Neural cell (in vitro differentiated cells): Measurements from ENCODE around the gene ARHGEF10L. TPM values are rescaled to one million over a fixed set of nuclear protein-coding genes. Genes with fewer than 3 reads are reported as not detected.

Source experiments
- H2AFZ ChIP-seq: fragments of 200-600, 300-800 bp; sonication (generic), shearing (Covaris generic); 2 replicates; pipeline ENCODE4 v1.6.0; 2014; ENCODE audit warnings: low read depth, mild to moderate bottlenecking, antibody characterized with exemption, low read length, moderate library complexity
- H3F3A ChIP-seq: fragments of 200-600 bp; shearing (Covaris generic); 2 replicates; pipeline ENCODE4 v1.6.1; 2016; ENCODE audit warnings: mild to moderate bottlenecking, moderate library complexity, mixed read lengths, antibody characterized with exemption, low read length; ENCODE audit not compliant: insufficient read depth, poor library complexity, severe bottlenecking
- H3K27ac ChIP-seq: fragments of 200-600, 300-800 bp; sonication (generic), shearing (Covaris generic); 2 replicates; pipeline ENCODE4 v1.5.1; 2014; ENCODE audit warnings: mild to moderate bottlenecking, low read length, moderate library complexity
- H3K27me3 ChIP-seq: fragments of 300-800, 200-600 bp; sonication (generic), shearing (Covaris generic); 2 replicates; pipeline ENCODE4 v1.6.0; 2014; ENCODE audit warnings: mild to moderate bottlenecking, low read depth, low read length, moderate library complexity; ENCODE audit not compliant: insufficient read depth
- H3K36me3 ChIP-seq: fragments of 300-800, 200-600 bp; sonication (generic), shearing (Covaris generic); 2 replicates; pipeline ENCODE4 v1.5.1; 2014; ENCODE audit warnings: mild to moderate bottlenecking, antibody characterized with exemption, low read length, moderate library complexity; ENCODE audit not compliant: insufficient read depth
- H3K4me2 ChIP-seq: fragments of 300-800, 200-600 bp; sonication (generic), shearing (Covaris generic); 2 replicates; pipeline ENCODE4 v1.6.0; 2014; ENCODE audit warnings: mild to moderate bottlenecking, low read length
- H3K4me3 ChIP-seq: fragments of 300-800, 200-600 bp; sonication (generic), shearing (Covaris generic); 2 replicates; pipeline ENCODE4 v1.5.1; 2014; ENCODE audit warnings: mild to moderate bottlenecking, low read length, moderate library complexity
- H3K79me2 ChIP-seq: fragments of 200-600 bp; shearing (Covaris generic); replicated peaks from 2 replicates; pipeline ENCODE4 v1.6.0; 2014; ENCODE audit warnings: mild to moderate bottlenecking, low read length, moderate library complexity; ENCODE audit not compliant: insufficient read depth
- H3K9ac ChIP-seq: fragments of 300-800, 200-600 bp; sonication (generic), shearing (Covaris generic); 2 replicates; pipeline ENCODE4 v1.6.1; 2016; ENCODE audit warnings: mild to moderate bottlenecking, low read length, mixed read lengths
- H3K9me2 ChIP-seq: fragments of 200-600 bp; shearing (Covaris generic); 2 replicates; pipeline ENCODE4 v1.6.1; 2016; ENCODE audit warnings: mild to moderate bottlenecking, low read length, mixed read lengths; ENCODE audit not compliant: insufficient read depth
- H3K9me3 ChIP-seq: fragments of 200-600, 300-800 bp; sonication (generic), shearing (Covaris generic); 2 replicates; pipeline ENCODE4 v1.6.1; 2016; ENCODE audit warnings: mild to moderate bottlenecking, mixed run types, low read length, moderate library complexity, mixed read lengths
- H4K20me1 ChIP-seq: fragments of 200-600 bp; shearing (Covaris generic); 2 replicates; pipeline ENCODE4 v1.6.1; 2016; ENCODE audit warnings: mild to moderate bottlenecking, mixed run types; ENCODE audit not compliant: insufficient read depth
- EP300 ChIP-seq: fragments of 450-650 bp; conservative IDR thresholded peaks from 2 replicates; pipeline ENCODE4 v1.6.1; 2014; ENCODE audit warnings: antibody characterized with exemption, mild to moderate bottlenecking, moderate library complexity; ENCODE audit not compliant: poor library complexity, severe bottlenecking
- EZH2 ChIP-seq: fragments of 200-600, 300-800 bp; shearing (Covaris generic), sonication (generic); IDR thresholded peaks from 2 replicates; pipeline ENCODE4 v1.6.1; 2014; ENCODE audit warnings: antibody characterized with exemption, low read length, borderline replicate concordance, mild to moderate bottlenecking; ENCODE audit not compliant: insufficient read depth, poor library complexity, severe bottlenecking
- MXI1 ChIP-seq: fragments of 450-650 bp; conservative IDR thresholded peaks from 2 replicates; pipeline ENCODE4 v1.6.1; 2014; ENCODE audit warnings: antibody characterized with exemption, mild to moderate bottlenecking; ENCODE audit not compliant: poor library complexity, severe bottlenecking
- POLR2AphosphoS5 ChIP-seq: IDR thresholded peaks from 2 replicates; pipeline ENCODE4 v1.6.1; 2012
- RAD21 ChIP-seq: fragments of 450-650 bp; conservative IDR thresholded peaks from 2 replicates; pipeline ENCODE4 v1.6.1; 2014; ENCODE audit warnings: antibody characterized with exemption, mild to moderate bottlenecking, moderate library complexity
- SMC3 ChIP-seq: fragments of 450-650 bp; conservative IDR thresholded peaks from 2 replicates; pipeline ENCODE4 v1.6.1; 2014; ENCODE audit warnings: antibody characterized with exemption, mild to moderate bottlenecking, moderate library complexity; ENCODE audit not compliant: poor library complexity
- TAF1 ChIP-seq: IDR thresholded peaks from 2 replicates; pipeline ENCODE4 v1.6.1; 2012; ENCODE audit warnings: low read depth
- polyA plus RNA-seq: library from polyadenylated mRNA; depleted of rRNA; stranded (reverse); fragments of >200 nt; gene quantifications from 2 replicates; pipeline ENCODE4 v1.2.3, GENCODE V29; 2014
- TF ChIP-seq, protein P1 (sequence below): fragments of 450-650 bp; IDR thresholded peaks from 2 replicates; pipeline ENCODE4 v1.5.1; 2014; ENCODE audit warnings: antibody characterized with exemption, mild to moderate bottlenecking, moderate library complexity; ENCODE audit not compliant: poor library complexity, severe bottlenecking
- TF ChIP-seq, protein P2 (sequence below): IDR thresholded peaks from 2 replicates; pipeline ENCODE4 v1.6.1; 2012; ENCODE audit warnings: borderline replicate concordance

ARHGEF10L gene
- polyA plus RNA-seq, 1 donor from 2014 or later = 123 TPM

- Histone ChIP-seq H2AFZ (no peak overlapping the region), H3K79me2 (no peaks in the 10 kb centered on the region), H3K4me2 (no peak overlapping the region), H3K36me3 (no peaks in the 10 kb centered on the region), H3K4me3 (no peak overlapping the region), H4K20me1 (no peaks in the 10 kb centered on the region), H3K27me3 (no peaks in the 10 kb centered on the region), H3K27ac (no peak overlapping the region), H3K9me3 (no peaks in the 10 kb centered on the region), H3K9ac (no peak overlapping the region), H3F3A (no peaks in the 10 kb centered on the region), H3K9me2 (no peaks in the 10 kb centered on the region)
- TF ChIP-seq, protein P1, sequence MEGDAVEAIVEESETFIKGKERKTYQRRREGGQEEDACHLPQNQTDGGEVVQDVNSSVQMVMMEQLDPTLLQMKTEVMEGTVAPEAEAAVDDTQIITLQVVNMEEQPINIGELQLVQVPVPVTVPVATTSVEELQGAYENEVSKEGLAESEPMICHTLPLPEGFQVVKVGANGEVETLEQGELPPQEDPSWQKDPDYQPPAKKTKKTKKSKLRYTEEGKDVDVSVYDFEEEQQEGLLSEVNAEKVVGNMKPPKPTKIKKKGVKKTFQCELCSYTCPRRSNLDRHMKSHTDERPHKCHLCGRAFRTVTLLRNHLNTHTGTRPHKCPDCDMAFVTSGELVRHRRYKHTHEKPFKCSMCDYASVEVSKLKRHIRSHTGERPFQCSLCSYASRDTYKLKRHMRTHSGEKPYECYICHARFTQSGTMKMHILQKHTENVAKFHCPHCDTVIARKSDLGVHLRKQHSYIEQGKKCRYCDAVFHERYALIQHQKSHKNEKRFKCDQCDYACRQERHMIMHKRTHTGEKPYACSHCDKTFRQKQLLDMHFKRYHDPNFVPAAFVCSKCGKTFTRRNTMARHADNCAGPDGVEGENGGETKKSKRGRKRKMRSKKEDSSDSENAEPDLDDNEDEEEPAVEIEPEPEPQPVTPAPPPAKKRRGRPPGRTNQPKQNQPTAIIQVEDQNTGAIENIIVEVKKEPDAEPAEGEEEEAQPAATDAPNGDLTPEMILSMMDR = no peak
- no peak for TF ChIP-seq SMC3
- no peak for TF ChIP-seq RAD21
- TF ChIP-seq, protein P2, sequence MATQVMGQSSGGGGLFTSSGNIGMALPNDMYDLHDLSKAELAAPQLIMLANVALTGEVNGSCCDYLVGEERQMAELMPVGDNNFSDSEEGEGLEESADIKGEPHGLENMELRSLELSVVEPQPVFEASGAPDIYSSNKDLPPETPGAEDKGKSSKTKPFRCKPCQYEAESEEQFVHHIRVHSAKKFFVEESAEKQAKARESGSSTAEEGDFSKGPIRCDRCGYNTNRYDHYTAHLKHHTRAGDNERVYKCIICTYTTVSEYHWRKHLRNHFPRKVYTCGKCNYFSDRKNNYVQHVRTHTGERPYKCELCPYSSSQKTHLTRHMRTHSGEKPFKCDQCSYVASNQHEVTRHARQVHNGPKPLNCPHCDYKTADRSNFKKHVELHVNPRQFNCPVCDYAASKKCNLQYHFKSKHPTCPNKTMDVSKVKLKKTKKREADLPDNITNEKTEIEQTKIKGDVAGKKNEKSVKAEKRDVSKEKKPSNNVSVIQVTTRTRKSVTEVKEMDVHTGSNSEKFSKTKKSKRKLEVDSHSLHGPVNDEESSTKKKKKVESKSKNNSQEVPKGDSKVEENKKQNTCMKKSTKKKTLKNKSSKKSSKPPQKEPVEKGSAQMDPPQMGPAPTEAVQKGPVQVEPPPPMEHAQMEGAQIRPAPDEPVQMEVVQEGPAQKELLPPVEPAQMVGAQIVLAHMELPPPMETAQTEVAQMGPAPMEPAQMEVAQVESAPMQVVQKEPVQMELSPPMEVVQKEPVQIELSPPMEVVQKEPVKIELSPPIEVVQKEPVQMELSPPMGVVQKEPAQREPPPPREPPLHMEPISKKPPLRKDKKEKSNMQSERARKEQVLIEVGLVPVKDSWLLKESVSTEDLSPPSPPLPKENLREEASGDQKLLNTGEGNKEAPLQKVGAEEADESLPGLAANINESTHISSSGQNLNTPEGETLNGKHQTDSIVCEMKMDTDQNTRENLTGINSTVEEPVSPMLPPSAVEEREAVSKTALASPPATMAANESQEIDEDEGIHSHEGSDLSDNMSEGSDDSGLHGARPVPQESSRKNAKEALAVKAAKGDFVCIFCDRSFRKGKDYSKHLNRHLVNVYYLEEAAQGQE = no peak
- TF ChIP-seq EZH2 = no peak
- TF ChIP-seq POLR2AphosphoS5 = no peak
- no peak for TF ChIP-seq EP300
- no peak for TF ChIP-seq MXI1
- TF ChIP-seq TAF1 = no peak
These were observed 60.8 kb downstream of the ARHGEF10L start for GRCh38 chr1:17600321-17600720.

GRCh38 chr1:17601643-17602382 is 62.3 kb downstream of the ARHGEF10L start:
- no peak overlapping the region for H3K4me3 ChIP-seq
- TF ChIP-seq, protein P1 = no peak
- TF ChIP-seq EP300 = no peak
- TF ChIP-seq TAF1 = no peak
- no peak for TF ChIP-seq SMC3
- TF ChIP-seq, protein P2 = no peak
- no peak for TF ChIP-seq POLR2AphosphoS5
- no peak for TF ChIP-seq RAD21
- TF ChIP-seq EZH2 = no peak
- no peak for TF ChIP-seq MXI1
- H3K9me3 ChIP-seq = no peaks in the 10 kb centered on the region
- no peak overlapping the region for H2AFZ ChIP-seq
- H3K9ac ChIP-seq = no peak overlapping the region
- H3K9me2 ChIP-seq = no peaks in the 10 kb centered on the region
- no peaks in the 10 kb centered on the region for H3K27me3 ChIP-seq
- H4K20me1 ChIP-seq = no peaks in the 10 kb centered on the region
- no peaks in the 10 kb centered on the region for H3K36me3 ChIP-seq
- H3F3A ChIP-seq = no peaks in the 10 kb centered on the region
- no peaks in the 10 kb centered on the region for H3K79me2 ChIP-seq
- H3K4me2 ChIP-seq = no peak overlapping the region
- H3K27ac ChIP-seq = no peak overlapping the region
